NCI-H774 (cell line): Measurements from ENCODE around the gene TLE7.

Source experiments
- DNase-seq: peaks from one replicate; lab custom pipeline; 2025; lab: John Stamatoyannopoulos, UW

TLE7 gene

DNA sequence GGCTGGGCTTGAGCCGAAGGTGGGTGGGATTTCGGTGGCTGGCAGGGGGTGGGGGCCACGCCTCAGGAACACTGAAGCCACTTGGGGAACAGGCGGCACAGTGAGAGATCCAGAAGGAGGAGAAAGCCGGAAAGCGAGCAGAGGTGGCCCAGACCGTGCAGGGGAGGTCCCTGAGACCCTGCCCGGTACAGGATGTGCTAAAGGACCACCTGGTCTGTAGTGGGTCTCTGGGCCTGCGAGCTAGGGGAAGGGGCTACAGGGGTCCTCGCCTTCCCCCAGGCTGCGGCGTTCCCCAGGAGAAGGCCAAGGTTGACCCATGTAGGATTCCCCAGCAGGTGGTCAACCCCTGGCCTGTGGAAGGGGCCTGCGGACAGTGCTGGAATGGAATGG, at the start of gene TLE7:
TSS of gene TLE7 (minus strand) at position 4 of the 390 bp plus-strand sequence. CDS start 8,730 bp downstream, outside the sequence.
- DNase-seq = no peak

- no peak for DNase-seq
Measured at GRCh38 chr16:71491054-71491453, 49.2 kb upstream of the TLE7 start.

DNA sequence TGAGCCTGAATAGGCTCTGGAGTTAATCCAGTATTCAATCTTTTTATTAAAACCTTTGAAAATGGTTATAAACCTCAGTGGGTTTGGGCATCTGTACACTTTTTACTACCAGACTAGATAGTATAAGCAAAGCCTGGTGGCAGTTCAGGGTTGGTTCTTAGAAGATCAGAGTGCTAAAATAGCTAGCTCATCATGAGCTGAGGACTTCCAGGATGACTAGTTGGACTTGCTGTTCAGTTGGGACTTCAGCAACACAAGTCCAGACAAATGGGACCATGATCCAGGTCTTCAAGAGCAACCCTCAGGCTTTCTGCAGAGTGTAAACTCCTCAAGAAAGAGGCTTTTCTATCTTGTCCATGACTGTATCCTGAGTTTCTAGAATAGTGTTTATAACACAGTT, 48.5 kb upstream of the TLE7 start:
- no peak for DNase-seq

DNA sequence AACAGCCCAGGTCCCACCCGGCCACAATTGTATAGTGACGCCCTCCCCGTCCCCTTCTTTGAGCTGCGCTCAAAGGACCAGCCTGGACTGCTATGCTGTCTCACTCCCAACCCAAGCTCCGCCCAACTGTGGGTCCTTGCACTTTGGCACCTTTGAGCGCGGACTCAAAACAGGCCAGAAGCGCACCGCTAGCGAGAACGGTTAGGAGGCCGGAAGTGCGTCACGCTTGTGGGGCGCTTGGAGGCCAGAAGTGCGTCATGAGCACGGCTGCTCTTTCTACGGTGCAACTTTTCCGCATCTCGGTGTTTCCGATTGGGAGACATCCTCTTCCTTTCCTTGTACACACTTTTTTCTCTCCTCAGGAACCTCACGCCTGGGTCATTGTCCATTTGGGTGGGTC, 47.3 kb upstream of the TLE7 start, which contains the start of gene ZNF19:
TSS of gene ZNF19 (minus strand) at position 203 of the 400 bp plus-strand sequence. CDS start 7,210 bp downstream, outside the sequence.
- DNase-seq = no peak

DNA sequence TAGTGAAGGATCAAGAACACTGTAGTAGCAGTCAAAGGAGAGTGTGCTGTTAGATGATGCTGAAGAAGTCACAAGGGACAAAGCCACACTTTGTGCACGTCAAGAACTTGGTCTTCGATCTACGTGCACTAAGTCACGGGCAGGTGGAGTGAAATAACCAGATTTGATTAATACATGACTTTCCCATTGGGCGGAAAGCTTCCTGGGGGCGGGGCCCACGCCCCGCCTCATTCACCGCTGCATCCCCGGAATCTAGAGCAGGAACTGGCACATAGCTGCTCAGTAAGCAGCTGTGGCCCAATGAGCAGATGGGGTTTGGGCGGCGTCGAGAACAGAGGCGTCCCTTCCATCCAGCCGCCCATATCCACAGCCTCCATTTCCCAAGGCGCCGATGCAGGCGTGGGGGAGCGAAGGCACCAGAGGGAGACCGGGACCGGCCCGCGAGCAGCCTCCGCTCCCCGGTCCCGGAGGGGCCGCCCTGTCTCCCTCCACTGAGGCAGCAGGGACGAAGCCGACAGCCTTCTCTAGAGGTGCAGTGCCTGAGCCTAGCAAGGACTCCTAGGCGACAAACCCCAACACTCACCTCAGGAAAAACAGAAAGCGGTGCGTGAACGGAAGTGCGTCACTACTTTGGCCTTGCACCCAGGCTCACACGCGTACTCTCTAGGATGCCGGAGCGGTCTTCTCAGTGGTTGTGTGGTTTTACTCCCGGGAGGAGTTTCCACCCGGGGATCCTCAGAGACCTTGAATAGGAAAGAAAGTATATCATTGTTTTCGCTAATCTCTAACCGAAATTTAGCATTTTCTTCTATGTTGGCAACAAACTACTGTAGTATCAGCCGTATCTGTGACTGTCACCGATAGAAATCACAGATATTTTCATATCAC, 42.4 kb upstream of the TLE7 start:
- DNase-seq = peak; percentile 66

- DNase-seq = no peak
Measured at GRCh38 chr16:71482569-71482968, 40.7 kb upstream of the TLE7 start.

DNA sequence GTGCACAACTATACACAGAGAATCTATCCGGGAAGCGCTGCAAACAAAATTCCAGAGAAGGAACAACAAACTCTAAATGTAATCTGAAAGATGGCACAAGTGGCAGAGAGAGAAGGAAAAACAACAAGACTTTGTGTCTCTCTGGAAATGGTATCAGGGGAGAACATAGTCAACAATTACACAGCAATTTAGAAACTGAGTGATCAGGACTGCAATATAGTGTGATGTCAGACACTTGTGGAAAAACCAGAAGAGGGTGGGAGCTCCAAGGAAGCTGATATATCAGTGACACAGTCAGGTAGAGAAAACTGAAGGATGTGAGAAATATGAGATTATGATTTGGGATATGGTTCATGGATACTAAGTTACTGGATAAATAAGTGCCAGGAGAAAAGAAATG, 39.1 kb upstream of the TLE7 start:
- DNase-seq = no peak

GRCh38 chr16:71479420-71479819, 37.6 kb upstream of the TLE7 start:
- DNase-seq = no peak

DNA sequence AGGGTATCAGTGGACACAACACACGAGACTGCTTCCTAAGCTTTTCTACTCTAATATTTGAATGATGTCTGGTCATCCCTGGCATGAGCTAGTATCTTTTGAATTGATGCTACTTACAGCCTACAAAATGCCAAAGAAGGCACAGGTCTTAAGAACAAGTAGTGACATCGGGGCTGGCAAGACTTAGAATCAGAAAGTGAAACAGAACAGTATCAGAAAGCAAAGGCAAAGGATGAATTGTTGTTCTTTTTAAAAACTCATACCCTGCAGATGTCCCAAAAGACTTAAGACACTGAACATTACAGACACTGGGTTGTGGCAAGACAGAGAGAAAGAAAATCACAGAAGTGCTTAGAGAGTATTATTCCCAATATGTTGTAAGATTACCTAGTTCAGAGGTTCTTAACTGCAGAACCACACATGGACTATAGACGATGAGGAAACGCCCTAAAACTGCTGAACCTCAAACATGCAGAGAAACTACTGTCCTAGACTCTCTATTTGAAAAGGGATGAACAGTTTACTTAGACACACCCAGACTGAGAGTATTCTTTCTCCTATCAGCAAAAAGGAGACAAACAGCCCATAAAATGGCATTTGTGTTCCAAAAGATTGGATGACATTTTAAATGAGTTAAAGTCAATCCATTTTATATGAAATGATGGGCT, 34.7 kb upstream of the TLE7 start:
- no peak for DNase-seq

DNA sequence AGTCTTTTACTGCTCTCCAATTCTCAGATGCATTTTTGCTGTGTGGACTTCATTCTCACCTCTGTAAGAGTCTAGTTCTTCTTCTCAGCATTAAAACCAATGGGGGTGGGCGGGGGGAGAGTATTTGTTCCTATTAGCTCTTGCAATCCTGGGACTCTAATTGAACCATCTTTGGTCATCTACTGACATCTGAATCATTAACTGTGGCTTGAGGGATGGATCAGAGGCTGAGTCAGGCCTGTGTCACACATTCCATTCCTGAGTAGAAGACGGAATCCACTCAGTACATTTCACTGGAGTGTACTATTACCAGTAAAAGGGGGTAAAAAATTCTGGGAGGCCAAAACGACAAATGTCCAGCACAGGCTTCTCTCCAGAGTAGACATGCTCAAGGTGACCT, 33.0 kb upstream of the TLE7 start:
- DNase-seq = no peak

GRCh38 chr16:71473891-71474290, 32.0 kb upstream of the TLE7 start:
- DNase-seq = no peak

GRCh38 chr16:71472931-71473330, 31.1 kb upstream of the TLE7 start:
- DNase-seq = no peak

GRCh38 chr16:71472051-71472450, 30.2 kb upstream of the TLE7 start:
- DNase-seq = no peak

DNA sequence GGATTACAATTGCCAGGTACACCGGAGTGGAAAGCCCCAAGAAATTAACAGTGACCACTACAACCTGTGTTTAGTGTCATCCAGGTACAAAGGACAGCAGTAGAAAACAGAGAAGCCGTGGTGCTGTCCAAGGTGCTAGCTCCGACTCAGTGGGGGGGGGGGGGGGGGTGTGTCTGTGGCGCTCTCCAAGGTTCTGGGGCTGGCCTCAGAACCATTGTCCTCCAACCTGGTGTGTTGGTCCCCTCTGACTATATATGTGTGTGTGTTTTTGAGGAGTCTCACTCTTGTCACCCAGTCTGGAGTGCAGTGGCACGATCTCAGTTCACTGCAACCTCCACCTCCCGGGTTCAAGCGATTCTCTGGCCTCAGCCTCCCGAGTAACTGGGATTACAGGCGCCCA, 26.0 kb upstream of the TLE7 start:
- no peak for DNase-seq

DNA sequence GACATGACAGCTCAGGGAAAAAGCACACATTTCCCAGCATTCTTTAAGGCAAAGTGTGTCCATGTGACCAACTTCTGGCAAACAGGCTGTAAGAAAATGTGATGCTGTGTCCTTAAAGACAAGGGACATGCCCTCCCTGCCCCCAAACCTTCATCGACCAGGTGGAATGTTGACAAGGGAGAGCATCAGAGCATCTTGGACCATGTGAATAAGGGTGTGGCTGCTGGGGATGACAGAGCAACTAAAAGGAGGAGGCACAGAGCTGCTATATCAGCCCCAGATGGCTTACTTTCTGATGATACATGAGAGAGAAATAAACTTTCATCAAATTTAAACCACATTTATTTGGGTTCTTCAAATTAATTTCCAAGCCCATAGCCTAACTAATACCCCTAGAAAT, 22.4 kb upstream of the TLE7 start:
- DNase-seq = no peak

DNA sequence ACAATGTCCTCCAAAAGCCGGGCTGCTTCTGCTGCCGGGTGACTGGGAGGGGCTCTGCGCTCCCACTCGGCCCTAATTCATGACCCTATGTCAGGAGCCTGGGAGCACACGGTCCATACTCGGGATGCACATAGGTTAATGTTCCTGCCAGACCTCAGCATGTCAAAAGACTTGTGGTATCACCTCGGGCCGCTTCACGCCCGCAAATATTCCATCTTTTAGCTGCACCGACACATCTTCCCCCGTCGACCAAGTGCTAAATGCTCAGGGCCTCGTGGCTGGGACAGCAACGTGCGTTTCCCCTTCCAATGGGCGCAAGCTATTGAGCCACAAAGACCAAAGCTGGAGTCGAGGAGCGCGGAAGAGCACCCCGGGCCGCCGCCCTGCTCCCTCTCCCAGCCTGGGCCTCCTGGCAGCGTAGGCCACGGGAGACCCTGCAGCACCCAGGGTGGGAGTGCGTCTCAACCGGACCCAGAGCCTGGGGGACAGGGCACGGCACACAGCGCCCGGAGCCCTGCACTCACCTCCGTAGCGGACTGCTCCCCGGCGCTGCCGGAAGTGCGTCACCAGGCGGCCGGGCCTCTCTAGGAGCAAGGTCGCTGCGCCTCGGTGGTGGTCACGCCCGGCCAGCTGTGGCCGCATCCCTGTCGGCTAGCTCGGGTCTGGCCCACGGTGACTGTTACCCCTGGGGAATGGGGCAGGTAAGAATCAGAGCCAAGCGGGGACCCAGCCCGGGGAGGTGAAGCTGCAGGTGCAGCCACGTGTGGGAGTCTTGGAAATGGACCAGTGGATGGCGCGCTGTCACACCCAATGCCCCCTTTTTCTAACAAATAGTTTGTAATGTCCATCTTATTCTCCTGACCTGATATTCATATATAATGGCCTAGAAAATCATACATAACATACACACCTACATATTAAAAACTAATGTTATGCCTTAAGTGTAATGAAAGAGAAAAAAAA, 20.1 kb upstream of the TLE7 start, which contains the start of gene ZNF23:
TSS of gene ZNF23 (minus strand) at position 562 of the 963 bp plus-strand sequence. CDS start 5,451 bp downstream, outside the sequence.
- DNase-seq = peak; percentile 24

- DNase-seq = no peak
Measured at GRCh38 chr16:71460941-71461340, 19.1 kb upstream of the TLE7 start.

DNA sequence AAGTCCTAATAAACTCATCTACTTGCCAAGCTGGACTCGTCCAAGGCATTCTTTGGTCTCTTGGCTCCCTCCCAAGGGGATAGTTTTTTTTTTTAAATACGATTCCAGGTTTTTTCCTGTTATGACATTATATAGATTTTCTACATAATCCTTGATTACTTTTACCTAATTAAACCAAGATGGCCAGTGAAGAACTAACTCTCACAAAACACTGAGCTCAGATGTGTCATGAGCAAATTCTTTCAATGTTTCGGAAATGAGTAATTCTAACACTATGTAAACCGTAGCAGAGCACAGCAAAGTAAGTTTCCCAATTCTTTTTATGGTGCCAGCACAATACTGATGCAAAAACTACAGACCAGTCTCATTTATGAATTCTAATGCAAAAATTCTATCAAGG, 18.4 kb upstream of the TLE7 start:
- no peak for DNase-seq

- no peak for DNase-seq
Measured at GRCh38 chr16:71459510-71459909, 17.7 kb upstream of the TLE7 start.

DNA sequence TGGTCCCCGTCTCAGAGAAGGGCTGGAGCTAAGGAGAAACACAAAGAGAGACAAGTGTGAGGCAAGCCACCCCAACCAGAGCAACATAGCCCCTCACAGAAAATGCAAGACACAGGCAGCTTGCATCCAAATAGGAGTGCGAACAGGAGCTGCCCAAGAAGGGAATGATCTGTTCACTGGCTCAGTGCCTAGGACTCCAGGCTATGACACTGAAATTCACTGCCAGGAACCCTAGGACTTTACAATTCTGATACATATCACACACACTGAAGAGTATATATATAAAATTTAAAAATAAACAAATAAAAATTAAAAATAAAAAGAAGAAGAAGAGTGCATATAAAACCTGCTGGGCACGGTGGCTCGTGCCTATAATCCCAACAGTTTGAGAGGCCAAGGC, 14.9 kb upstream of the TLE7 start:
- DNase-seq = no peak

DNA sequence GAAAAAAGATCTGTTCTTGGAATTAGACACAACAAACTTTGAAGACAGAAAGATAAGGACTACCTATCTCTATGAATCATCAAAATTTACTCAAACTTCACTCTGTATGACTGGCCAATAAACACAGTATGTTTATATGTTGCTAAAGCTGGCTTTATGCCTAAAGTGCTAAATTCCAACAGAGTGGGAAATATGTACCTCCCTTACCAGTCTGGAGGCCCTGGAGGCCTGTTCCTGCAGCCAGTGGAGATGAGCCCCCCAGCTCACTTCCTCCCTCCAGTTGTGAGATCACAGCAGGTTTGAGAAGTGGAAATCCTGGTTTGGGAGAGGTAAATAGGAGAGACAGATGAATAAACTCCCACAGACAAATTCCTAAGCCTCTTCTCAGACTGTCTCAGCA, 11.2 kb upstream of the TLE7 start:
- DNase-seq = no peak

- no peak for DNase-seq
Measured at GRCh38 chr16:71449020-71449419, 7.2 kb upstream of the TLE7 start.
